Loucy (cell line): ENCODE data around the gene DBET.
"Not testable (repeated sequence)": the region's sequence is repeated elsewhere in the genome, so short reads cannot be mapped to it uniquely, and the experiment has no call there.

Experiments
- CTCF ChIP-seq: fragments of 200-600 bp; sonication (generic); conservative IDR thresholded peaks from 2 replicates; pipeline ENCODE4 v1.5.1; 2014; ENCODE audit warnings: mild to moderate bottlenecking, antibody characterized with exemption, low read length
- EZH2phosphoT487 ChIP-seq: fragments of 200-600 bp; IDR thresholded peaks from 2 replicates; pipeline ENCODE4 v1.6.1; 2018; ENCODE audit warnings: antibody characterized with exemption, mild to moderate bottlenecking, moderate library complexity, borderline replicate concordance

DNA sequence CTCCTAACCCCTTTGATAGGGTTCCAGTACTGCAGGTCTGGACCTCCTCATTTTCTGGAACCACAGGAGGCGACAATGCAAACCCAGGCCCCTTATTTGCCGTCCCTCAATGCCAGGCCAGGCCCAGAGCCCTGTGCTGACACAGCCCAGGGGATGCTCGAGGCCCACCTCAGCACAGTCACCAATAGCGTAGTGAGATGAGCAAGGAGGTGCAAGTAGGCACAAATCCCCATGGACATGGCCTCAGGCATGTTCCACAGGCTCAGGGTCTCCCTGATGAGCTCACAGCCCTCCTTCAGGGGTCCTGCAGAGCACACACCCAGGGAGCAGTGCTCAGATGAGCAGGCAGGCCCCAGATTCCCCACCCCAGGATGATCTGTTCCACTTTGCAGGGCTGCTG, 5.3 kb upstream of the DBET start:
- not testable (repeated sequence) for TF ChIP-seq CTCF, EZH2phosphoT487
